Measurements from ENCODE around the gene PSMB9.
"Not testable (repeated sequence)": the region's sequence is repeated elsewhere in the genome, so short reads cannot be mapped to it uniquely, and the experiment has no call there.

Gene PSMB9

DNA sequence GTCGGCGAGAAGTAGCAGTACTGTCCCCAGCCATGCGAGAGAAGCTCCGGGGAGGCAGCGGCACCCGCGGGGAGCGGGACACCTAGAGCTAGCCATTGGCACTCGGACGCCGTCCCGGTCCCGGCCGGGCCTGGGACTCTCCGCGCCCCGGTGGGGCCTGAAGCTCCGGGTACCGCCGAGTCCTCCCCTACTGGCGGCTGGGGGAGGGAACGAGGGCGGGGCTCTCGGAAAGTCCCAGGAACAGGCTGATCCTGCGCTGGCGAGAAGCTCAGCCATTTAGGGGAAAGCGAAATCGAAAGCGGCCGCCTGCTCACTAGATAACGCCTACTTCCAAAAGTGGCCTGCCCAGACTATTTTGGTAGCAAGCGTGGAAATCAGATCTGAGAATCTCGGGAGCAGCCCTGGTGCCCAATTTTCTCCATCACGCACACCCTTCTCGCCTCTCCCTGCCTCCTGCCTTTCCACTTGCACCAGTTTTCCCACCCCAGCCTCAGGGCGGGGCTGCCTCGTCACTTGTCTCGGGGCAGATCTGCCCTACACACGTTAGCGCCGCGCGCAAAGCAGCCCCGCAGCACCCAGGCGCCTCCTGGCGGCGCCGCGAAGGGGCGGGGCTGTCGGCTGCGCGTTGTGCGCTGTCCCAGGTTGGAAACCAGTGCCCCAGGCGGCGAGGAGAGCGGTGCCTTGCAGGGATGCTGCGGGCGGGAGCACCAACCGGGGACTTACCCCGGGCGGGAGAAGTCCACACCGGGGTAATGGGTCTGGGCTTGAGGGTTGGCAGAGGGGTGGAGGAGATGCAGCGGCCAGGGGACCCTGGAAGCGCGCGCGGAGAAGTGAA lies at the start of gene PSMB9, which contains the start of gene TAP1:
TSS of gene PSMB9 (plus strand) at position 652 of the 835 bp plus-strand sequence. CDS start at position 690, 38 bp downstream.
TSS of gene TAP1 (minus strand) at position 164 of the 835 bp plus-strand sequence. CDS start at position 96, 68 bp downstream.
- H3K4me3 ChIP-seq (ENCODE audit: control insufficient read depth, low read depth, low read length) = peak within 1 kb of the TSS; percentile 85
- TF ChIP-seq, protein P1, sequence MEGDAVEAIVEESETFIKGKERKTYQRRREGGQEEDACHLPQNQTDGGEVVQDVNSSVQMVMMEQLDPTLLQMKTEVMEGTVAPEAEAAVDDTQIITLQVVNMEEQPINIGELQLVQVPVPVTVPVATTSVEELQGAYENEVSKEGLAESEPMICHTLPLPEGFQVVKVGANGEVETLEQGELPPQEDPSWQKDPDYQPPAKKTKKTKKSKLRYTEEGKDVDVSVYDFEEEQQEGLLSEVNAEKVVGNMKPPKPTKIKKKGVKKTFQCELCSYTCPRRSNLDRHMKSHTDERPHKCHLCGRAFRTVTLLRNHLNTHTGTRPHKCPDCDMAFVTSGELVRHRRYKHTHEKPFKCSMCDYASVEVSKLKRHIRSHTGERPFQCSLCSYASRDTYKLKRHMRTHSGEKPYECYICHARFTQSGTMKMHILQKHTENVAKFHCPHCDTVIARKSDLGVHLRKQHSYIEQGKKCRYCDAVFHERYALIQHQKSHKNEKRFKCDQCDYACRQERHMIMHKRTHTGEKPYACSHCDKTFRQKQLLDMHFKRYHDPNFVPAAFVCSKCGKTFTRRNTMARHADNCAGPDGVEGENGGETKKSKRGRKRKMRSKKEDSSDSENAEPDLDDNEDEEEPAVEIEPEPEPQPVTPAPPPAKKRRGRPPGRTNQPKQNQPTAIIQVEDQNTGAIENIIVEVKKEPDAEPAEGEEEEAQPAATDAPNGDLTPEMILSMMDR (conservative IDR thresholded peaks at IDR 0.05; ENCODE audit: control insufficient read depth, insufficient read depth, low read depth, low read length) = peak; percentile 48

DNA sequence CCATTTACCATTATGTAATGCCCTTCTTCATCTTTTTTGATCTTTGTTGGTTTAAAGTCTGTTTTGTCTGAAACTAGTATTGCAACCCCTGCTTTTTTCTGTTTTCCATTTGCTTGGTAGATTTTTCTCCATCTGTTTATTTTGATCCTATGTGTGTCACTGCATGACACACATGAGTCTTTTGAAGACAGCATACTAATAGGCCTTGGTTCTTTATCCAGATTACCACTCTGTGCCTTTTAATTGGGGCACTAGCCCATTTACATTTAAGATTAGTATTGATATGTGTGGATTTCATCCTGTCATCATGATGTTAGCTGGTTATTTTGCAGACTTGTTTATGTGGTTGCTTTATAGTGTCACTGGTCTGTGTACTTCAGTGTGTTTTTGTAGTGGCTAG lies 48.6 kb upstream of the PSMB9 start:
- H3K4me3 ChIP-seq (ENCODE audit: control insufficient read depth, low read depth, low read length); DNase-seq (ENCODE audit: low read depth): not testable (repeated sequence)

More for the DNA sequence above, at the start of gene PSMB9, which contains the start of gene TAP1:
- peak; percentile 88 for DNase-seq (ENCODE audit: low read depth)

DNA sequence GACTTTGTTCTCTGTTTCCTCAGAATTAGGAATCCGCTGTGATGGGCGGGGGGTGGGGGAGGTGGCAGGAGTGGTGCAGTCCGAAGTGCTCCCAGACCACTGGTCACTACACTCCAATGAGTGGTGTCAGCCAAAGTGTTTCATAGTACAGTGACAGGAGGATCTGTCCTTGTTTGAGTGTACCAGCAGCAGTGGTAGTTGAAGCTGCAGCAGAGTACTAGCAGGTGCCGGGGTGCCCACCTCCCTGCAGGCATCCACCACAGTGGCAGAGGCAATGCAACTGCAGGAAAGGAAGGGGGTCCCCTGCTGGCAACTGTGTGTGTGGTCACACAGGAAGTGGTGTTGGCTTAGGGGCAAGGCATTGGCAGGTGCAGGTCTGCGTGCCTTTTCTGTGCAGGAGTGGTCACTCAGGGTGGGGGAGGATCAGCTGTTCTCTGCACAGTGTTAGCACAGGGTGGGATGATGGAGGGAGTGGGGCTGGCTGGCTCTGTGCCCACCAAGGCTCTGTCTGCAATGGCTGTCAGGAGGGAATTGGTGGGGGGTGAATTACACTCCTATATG lies 46.9 kb upstream of the PSMB9 start:
- TF ChIP-seq, protein P1 (conservative IDR thresholded peaks at IDR 0.05; ENCODE audit: control insufficient read depth, insufficient read depth, low read depth, low read length) = no peak
- no peak overlapping the region for H3K4me3 ChIP-seq (ENCODE audit: control insufficient read depth, low read depth, low read length)
- no peak for DNase-seq (ENCODE audit: low read depth)

DNA sequence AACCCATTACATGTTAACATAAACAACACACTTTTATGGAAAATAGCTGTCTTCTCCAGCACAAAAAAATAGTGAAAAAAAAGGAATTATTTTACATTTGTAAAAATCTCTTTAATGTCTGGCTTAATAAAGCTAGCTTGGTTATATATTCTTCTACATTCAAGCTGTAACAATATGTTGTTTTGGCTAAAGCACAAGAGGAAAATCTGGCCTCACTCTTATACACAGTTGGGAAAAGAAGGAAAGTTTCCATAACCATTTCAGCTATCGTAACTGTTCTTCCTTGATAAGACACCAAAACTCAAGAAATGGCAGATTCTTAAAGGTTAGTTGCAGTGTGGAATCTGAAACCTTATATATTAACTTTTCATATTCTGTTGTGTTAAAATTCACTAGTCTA lies 44.8 kb upstream of the PSMB9 start:
- no peak for DNase-seq (ENCODE audit: low read depth)
- TF ChIP-seq, protein P1 (conservative IDR thresholded peaks at IDR 0.05; ENCODE audit: control insufficient read depth, insufficient read depth, low read depth, low read length) = no peak
- H3K4me3 ChIP-seq (ENCODE audit: control insufficient read depth, low read depth, low read length) = no peak overlapping the region

DNA sequence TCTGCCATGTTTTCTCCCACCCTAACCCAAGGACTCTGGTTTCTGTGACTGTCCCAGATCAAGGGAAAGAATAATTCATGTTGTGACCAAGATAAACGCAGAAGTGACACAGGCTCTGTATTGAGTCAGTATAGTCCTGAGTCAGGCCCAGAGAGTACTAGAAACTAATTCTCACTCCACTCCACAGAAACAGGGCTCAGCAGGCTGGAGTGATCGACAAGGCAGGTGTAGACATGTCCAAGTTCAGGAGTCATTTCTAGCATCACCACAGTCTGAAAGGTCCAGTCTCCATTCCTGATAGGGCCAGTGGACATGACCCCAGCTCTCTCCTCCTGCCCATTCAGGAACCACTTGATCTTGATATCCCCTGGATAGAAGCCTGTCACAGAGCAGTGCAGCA lies 39.8 kb upstream of the PSMB9 start:
- no peak for DNase-seq (ENCODE audit: low read depth)
- TF ChIP-seq, protein P1 (conservative IDR thresholded peaks at IDR 0.05; ENCODE audit: control insufficient read depth, insufficient read depth, low read depth, low read length) = no peak

DNA sequence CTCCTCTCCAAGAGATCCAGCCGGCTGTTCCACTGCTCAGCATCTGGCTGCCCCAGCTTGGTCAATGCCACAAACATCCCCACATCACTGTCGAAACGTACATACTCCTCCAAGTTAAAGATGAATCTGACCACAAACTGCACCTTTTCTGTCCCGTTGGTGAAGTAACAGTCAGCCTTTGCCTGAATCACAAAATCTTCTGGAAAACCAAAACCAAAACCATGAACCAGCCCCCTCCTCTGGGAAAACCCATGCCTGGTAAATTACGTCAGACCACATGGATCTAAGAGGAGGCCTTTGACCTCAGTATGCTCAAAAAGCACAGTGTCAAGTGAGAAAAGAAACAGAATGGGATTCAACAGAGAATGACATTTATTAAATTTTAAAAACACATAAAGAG lies 38.9 kb upstream of the PSMB9 start:
- peak; percentile 91 for DNase-seq (ENCODE audit: low read depth)
- TF ChIP-seq, protein P1 (conservative IDR thresholded peaks at IDR 0.05; ENCODE audit: control insufficient read depth, insufficient read depth, low read depth, low read length) = no peak
- no peak overlapping the region for H3K4me3 ChIP-seq (ENCODE audit: control insufficient read depth, low read depth, low read length)

More for the DNA sequence above, 39.8 kb upstream of the PSMB9 start:
- H3K4me3 ChIP-seq (ENCODE audit: control insufficient read depth, low read depth, low read length) = no peak overlapping the region

DNA sequence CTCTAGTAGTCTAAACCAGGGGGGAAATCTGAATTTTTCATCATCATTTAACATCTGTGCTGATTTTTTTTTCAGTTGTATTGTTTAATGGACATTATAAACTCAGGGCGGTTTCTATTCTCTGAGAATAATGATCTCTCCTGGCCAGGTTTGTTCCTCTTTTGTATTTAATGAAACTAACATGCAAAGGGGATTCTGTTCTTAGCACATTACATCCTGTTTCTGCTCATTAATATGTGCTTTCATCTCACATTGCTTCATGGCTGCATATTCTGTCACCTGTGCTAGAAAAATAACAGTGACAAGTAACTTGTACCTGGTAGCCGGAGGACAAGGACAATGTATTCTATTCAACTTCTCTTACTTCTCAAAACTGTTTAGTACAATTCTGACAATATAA lies 38.0 kb upstream of the PSMB9 start:
- TF ChIP-seq, protein P1 (conservative IDR thresholded peaks at IDR 0.05; ENCODE audit: control insufficient read depth, insufficient read depth, low read depth, low read length) = no peak
- no peak overlapping the region for H3K4me3 ChIP-seq (ENCODE audit: control insufficient read depth, low read depth, low read length)
- DNase-seq (ENCODE audit: low read depth) = no peak
